ENCODE measurements around the gene QSER1.

DNA sequence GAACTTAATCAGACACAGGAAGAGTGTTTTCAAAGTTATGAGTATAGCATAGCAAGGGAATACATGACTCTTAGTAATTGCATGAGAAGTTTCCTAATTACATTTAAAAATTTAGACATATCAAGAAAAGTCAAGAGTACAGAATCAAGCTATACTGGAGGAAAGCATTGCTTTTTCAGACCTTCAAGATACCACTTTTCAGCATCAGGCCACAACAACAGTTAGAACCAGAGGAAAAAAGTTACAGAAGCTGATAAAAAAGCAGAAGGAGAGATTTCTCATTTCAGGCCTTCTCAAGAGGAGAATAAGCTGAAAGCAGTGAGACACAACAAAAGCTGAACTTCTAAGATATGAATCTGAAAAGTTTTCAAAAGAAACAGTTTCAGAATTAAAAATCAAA lies 28.1 kb upstream of the QSER1 start:
- TF ChIP-seq, protein P1, sequence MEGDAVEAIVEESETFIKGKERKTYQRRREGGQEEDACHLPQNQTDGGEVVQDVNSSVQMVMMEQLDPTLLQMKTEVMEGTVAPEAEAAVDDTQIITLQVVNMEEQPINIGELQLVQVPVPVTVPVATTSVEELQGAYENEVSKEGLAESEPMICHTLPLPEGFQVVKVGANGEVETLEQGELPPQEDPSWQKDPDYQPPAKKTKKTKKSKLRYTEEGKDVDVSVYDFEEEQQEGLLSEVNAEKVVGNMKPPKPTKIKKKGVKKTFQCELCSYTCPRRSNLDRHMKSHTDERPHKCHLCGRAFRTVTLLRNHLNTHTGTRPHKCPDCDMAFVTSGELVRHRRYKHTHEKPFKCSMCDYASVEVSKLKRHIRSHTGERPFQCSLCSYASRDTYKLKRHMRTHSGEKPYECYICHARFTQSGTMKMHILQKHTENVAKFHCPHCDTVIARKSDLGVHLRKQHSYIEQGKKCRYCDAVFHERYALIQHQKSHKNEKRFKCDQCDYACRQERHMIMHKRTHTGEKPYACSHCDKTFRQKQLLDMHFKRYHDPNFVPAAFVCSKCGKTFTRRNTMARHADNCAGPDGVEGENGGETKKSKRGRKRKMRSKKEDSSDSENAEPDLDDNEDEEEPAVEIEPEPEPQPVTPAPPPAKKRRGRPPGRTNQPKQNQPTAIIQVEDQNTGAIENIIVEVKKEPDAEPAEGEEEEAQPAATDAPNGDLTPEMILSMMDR (IDR thresholded peaks at IDR 0.05) = no peak
- TF ChIP-seq POLR2A (IDR thresholded peaks at IDR 0.05) = no peak

Measured in body of pancreas (tissue), 4 donors.